Measurements from ENCODE around the gene SAT2.
"Not testable (repeated sequence)": the region's sequence is repeated elsewhere in the genome, so short reads cannot be mapped to it uniquely, and the experiment has no call there.

SAT2 gene

DNA sequence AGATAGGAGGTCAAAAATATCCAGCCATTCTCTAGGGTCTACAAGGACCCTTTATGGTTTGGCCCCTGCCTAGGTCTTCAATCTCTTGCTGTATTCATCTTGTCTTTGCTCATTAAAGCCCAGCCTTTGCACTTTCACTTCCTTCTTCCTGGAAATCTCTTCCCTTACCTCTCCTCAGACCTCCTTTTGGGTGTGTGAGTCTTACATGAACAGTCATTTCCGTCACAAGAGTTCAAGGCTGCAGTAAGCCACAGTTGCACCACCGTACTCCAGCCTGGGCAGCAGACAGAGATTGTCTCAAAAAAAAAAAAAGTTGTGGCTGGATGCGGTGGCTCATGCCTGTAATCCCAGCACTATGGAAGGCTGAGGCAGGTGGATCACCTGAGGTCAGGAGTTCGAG lies 17.2 kb upstream of the SAT2 start:
- TF ChIP-seq POLR2AphosphoS5 (IDR thresholded peaks at IDR 0.05; ENCODE audit: borderline replicate concordance, low read depth, low read length) (no peak), EZH2 (IDR thresholded peaks at IDR 0.05) (no peak), FOXP2 (optimal IDR thresholded peaks at IDR 0.05; ENCODE audit: control extremely low read depth, extremely low read length, insufficient read depth) (no peak)
- Histone ChIP-seq H3K36me3 (ENCODE audit: insufficient read depth, low read length) (no peaks in the 10 kb centered on the region), H3K9me3 (ENCODE audit: low read depth, low read length) (no peaks in the 10 kb centered on the region), H3K9ac (ENCODE audit: insufficient read length) (no peak overlapping the region), H3K4me3 (no peak overlapping the region), H3K27ac (no peak overlapping the region)
- no peak for DNase-seq (ENCODE audit: low read depth, low spot score)

DNA sequence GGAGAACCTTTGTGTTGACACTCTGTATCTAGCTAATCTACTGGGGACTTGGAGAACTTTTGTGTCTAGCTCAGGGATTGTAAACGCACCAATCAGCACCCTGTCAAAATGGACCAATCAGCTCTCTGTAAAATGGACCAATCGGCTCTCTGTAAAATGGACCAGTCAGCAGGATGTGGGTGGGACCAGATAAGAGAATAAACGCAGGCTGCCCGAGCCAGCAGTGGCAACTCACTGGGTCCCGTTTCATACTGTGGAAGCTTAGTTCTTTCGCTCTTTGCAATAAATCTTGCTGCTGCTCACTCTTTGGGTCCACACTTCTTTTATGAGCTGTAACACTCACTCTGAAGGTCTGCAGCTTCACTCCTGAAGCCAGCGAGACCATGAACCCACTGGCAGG lies 14.0 kb upstream of the SAT2 start:
- not testable (repeated sequence) for H3K27ac ChIP-seq; H3K36me3 ChIP-seq (ENCODE audit: insufficient read depth, low read length); H3K9ac ChIP-seq (ENCODE audit: insufficient read length); DNase-seq (ENCODE audit: low read depth, low spot score); H3K9me3 ChIP-seq (ENCODE audit: low read depth, low read length); H3K4me3 ChIP-seq

DNA sequence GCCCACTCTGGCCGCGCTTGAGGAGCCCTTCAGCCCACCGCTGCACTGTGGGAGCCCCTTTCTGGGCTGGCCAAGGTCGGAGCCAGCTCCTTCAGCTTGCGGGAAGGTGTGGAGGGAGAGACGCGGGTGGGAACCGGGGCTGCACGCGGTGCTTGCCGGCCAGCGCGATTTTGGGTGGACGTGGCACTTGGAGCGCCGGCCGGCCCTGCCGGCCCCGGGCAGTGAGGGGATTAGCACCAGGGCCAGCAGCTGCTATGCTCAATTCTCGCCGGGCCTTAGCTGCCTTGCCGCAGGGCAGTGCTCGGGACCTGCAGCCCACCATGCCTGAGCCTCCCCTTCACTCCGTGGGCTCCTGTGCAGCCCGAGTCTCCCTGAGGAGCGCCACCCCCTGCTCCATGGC lies 13.2 kb upstream of the SAT2 start:
- no peaks in the 10 kb centered on the region for H3K9me3 ChIP-seq (ENCODE audit: low read depth, low read length)
- TF ChIP-seq POLR2AphosphoS5 (IDR thresholded peaks at IDR 0.05; ENCODE audit: borderline replicate concordance, low read depth, low read length) (no peak), EZH2 (IDR thresholded peaks at IDR 0.05) (no peak), FOXP2 (optimal IDR thresholded peaks at IDR 0.05; ENCODE audit: control extremely low read depth, extremely low read length, insufficient read depth) (no peak)
- no peak for DNase-seq (ENCODE audit: low read depth, low spot score)

DNA sequence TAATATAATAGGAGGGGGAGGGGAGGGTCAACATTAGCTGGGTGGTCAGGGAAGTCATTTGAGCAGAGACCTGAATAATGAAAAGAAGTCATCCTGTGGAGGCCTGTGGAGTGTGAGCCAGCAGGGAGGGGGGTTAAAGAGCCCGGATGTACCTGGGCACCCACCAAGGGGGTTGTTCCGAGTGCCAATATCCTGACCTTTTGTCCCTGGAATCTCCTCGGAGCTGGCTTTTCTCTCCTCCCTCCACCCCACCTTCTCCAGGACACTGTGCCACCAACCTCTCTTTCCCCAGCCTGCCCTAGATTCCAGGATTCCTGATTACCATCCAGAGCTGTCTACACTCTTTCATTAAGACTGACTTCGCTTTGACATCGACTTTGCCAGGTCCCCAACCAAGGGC lies 8.5 kb upstream of the SAT2 start:
- TF ChIP-seq EZH2 (IDR thresholded peaks at IDR 0.05) (no peak), POLR2AphosphoS5 (IDR thresholded peaks at IDR 0.05; ENCODE audit: borderline replicate concordance, low read depth, low read length) (no peak), FOXP2 (optimal IDR thresholded peaks at IDR 0.05; ENCODE audit: control extremely low read depth, extremely low read length, insufficient read depth) (no peak)

More for the DNA sequence above, 13.2 kb upstream of the SAT2 start:
- no peaks in the 10 kb centered on the region for H3K36me3 ChIP-seq (ENCODE audit: insufficient read depth, low read length)
- H3K9ac ChIP-seq (ENCODE audit: insufficient read length) = no peak overlapping the region
- H3K27ac ChIP-seq = no peak overlapping the region
- H3K4me3 ChIP-seq = no peak overlapping the region

DNA sequence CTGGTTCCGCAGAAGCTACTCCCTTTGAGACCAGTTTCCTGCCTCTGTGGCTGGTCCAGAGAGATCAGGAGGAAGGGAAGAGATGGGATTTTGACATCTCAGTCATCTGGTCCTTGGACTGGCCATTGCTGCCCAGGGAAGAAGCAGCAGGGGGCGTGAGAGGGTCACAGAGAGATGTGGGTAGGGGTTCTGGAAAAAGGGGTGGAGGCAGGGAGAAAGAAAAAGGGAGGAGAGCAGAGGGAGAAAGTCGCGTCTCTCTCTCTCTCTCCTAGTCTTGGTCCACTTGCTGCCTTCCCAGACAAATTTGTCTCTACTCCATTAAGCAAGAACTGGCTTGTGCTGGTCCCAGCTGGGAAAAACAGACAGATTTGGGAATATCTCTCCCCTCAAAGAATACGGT lies 6.8 kb upstream of the SAT2 start:
- no peak overlapping the region for H3K27ac ChIP-seq
- DNase-seq (ENCODE audit: low read depth, low spot score) = no peak
- TF ChIP-seq EZH2 (IDR thresholded peaks at IDR 0.05) = no peak
- no peak for TF ChIP-seq FOXP2 (optimal IDR thresholded peaks at IDR 0.05; ENCODE audit: control extremely low read depth, extremely low read length, insufficient read depth)
- no peak for TF ChIP-seq POLR2AphosphoS5 (IDR thresholded peaks at IDR 0.05; ENCODE audit: borderline replicate concordance, low read depth, low read length)
- no peak overlapping the region for H3K9ac ChIP-seq (ENCODE audit: insufficient read length)
- H3K9me3 ChIP-seq (ENCODE audit: low read depth, low read length) = no peaks in the 10 kb centered on the region
- H3K4me3 ChIP-seq = no peak overlapping the region
- H3K36me3 ChIP-seq (ENCODE audit: insufficient read depth, low read length) = no peaks in the 10 kb centered on the region

More for the DNA sequence above, 8.5 kb upstream of the SAT2 start:
- H3K36me3 ChIP-seq (ENCODE audit: insufficient read depth, low read length) = no peaks in the 10 kb centered on the region
- DNase-seq (ENCODE audit: low read depth, low spot score) = no peak
- H3K4me3 ChIP-seq = no peak overlapping the region
- H3K9ac ChIP-seq (ENCODE audit: insufficient read length) = no peak overlapping the region
- no peaks in the 10 kb centered on the region for H3K9me3 ChIP-seq (ENCODE audit: low read depth, low read length)
- H3K27ac ChIP-seq = no peak overlapping the region

DNA sequence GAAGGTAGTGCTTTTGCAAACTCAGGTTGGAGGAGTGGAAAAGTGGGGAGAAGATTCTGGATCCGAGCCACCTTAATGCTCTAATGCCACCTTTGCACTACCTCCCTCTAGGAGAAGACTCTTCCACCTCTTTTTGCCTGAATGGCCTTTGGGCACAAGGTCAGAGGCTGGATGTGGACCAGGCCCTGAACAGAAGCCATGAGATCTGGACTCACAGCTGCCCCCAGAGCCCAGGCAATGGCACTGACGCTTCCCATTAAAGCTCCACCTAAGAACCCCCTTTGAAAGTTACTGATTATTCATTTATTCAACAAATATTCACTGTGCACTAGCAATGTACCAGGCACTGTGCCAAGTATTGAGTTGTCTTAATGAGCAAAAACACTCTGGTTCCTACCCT lies 5.5 kb upstream of the SAT2 start:
- no peak for TF ChIP-seq FOXP2 (optimal IDR thresholded peaks at IDR 0.05; ENCODE audit: control extremely low read depth, extremely low read length, insufficient read depth)
- TF ChIP-seq EZH2 (IDR thresholded peaks at IDR 0.05) = no peak
- TF ChIP-seq POLR2AphosphoS5 (IDR thresholded peaks at IDR 0.05; ENCODE audit: borderline replicate concordance, low read depth, low read length) = no peak
- H3K27ac ChIP-seq = no peak overlapping the region
- no peak for DNase-seq (ENCODE audit: low read depth, low spot score)
- no peak overlapping the region for H3K9ac ChIP-seq (ENCODE audit: insufficient read length)
- H3K36me3 ChIP-seq (ENCODE audit: insufficient read depth, low read length) = no peaks in the 10 kb centered on the region
- no peak overlapping the region for H3K4me3 ChIP-seq
- no peaks in the 10 kb centered on the region for H3K9me3 ChIP-seq (ENCODE audit: low read depth, low read length)

DNA sequence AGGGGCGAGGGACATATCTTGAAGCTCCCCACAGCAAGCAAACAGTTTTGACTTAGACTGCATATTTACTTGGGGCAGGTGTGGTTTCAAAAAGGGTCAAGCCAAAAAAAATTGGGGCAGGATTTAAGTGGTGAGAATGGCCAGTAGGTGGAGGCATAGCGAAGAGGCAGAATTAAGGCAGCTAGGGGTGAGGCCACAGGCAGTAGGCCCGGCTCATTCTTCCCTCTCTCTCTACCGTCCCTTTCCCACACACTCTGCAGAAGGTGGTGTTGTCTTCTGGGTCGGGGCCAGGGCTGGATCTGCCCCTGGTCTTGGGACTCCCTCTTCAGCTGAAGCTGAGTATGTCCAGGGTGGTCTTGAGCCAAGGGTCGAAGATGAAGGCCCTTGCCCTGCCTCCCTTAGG lies 4.9 kb upstream of the SAT2 start:
- Histone ChIP-seq H3K27ac (no peak overlapping the region), H3K9me3 (ENCODE audit: low read depth, low read length) (no peaks in the 10 kb centered on the region), H3K4me3 (no peak overlapping the region), H3K36me3 (ENCODE audit: insufficient read depth, low read length) (no peaks in the 10 kb centered on the region), H3K9ac (ENCODE audit: insufficient read length) (no peak overlapping the region)
- no peak for DNase-seq (ENCODE audit: low read depth, low spot score)
- TF ChIP-seq EZH2 (IDR thresholded peaks at IDR 0.05) (no peak), FOXP2 (optimal IDR thresholded peaks at IDR 0.05; ENCODE audit: control extremely low read depth, extremely low read length, insufficient read depth) (no peak), POLR2AphosphoS5 (IDR thresholded peaks at IDR 0.05; ENCODE audit: borderline replicate concordance, low read depth, low read length) (no peak)

DNA sequence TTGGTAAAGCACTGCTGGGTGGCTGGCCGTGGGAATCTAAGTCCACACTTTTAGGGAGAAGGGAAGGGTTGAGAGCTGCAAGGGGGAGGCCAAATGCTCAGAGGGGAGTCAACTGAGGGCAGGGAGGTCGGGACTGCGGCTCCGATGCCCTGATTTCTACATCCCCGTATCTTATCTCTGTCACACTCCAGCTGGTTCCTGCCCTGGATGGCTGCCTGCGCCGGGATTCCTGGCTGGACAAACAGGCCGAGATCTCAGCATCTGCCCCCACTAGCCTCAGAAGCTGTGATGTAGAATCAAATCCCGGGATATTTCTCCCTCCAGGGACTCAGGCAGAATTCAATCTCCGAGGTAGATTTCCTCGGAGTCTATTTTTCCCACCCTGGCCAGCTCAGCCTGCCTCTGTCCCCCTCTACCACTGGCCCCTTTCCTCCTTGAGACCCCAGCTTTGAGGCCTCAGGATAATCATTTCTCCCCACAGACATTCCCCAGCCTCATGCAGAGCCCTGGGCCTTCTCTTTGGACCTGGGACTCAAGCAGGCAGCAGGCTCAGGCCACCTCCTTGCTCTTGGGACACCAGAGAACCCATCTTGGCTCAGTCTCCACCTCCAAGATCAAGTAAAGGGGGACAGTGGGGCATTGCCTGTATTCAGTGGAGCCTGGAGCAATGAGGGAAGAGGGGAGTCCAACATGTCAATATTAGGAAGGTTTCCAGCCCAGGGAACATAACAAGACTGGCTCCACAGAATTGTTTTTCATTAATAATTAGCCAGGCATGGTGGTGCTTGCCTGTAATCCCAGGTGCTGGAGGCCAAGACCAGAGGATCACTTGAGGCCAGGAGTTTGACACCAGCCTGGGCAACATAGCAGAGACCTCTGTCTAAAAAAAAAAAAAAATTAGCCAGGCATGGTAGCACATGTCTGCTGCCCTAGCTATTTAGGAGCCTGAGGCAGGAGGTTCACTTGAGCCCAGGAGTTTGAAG lies 4.1 kb upstream of the SAT2 start:
- Histone ChIP-seq H3K27ac (no peak overlapping the region), H3K9ac (ENCODE audit: insufficient read length) (no peak overlapping the region), H3K9me3 (ENCODE audit: low read depth, low read length) (no peaks in the 10 kb centered on the region), H3K4me3 (no peak overlapping the region), H3K36me3 (ENCODE audit: insufficient read depth, low read length) (no peaks in the 10 kb centered on the region)
- no peak for TF ChIP-seq EZH2 (IDR thresholded peaks at IDR 0.05)
- TF ChIP-seq POLR2AphosphoS5 (IDR thresholded peaks at IDR 0.05; ENCODE audit: borderline replicate concordance, low read depth, low read length) = no peak
- TF ChIP-seq FOXP2 (optimal IDR thresholded peaks at IDR 0.05; ENCODE audit: control extremely low read depth, extremely low read length, insufficient read depth) = no peak
- DNase-seq (ENCODE audit: low read depth, low spot score) = no peak
